H1 (cell line): ENCODE data around the gene FPR3. TPM values are rescaled to one million over a fixed set of nuclear protein-coding genes. Genes with fewer than 3 reads are reported as not detected.

Experiments used
- CTCF ChIA-PET: fragments of 300-600 bp; sonication (Branson Sonifier 250); formaldehyde crosslinking; loops from one replicate; lab custom pipeline; 2021; ENCODE audit not compliant: partially characterized antibody; lab: Charles Lee
- POLR2A ChIA-PET: fragments of 300-600 bp; sonication (Branson Sonifier 250); formaldehyde crosslinking; loops from one replicate; lab custom pipeline; 2021; ENCODE audit warnings: inconsistent platforms; ENCODE audit not compliant: partially characterized antibody; lab: Charles Lee
- DNase-seq, 2 experiments: peaks; one replicate each; pipeline versions ENCODE4 v3.0.0 to v3.0.0-alpha.2; 2010 to 2022; ENCODE audit warnings: low spot score in 2 of 2, low read depth in 1 of 2, mixed read lengths in 1 of 2
- FAIRE-seq: peaks from 2 replicates; lab custom pipeline; 2011; peaks lifted over from hg19 to GRCh38; lab: Jason Lieb, UNC
- H2AFZ ChIP-seq: 2 replicates; pipeline ENCODE4 v1.8.1; 2012; ENCODE audit warnings: low read length, inconsistent platforms
- H2AK5ac ChIP-seq: 2 replicates; pipeline ENCODE4 v1.6.1; 2013; ENCODE audit warnings: low read depth, low read length
- H2BK120ac ChIP-seq: replicated peaks from 2 replicates; pipeline ENCODE3; 2013; ENCODE audit warnings: low read depth, low read length, inconsistent platforms
- H2BK12ac ChIP-seq: 2 replicates; pipeline ENCODE4 v1.6.1; 2013; ENCODE audit warnings: low read depth, low read length
- H2BK15ac ChIP-seq: 2 replicates; pipeline ENCODE4 v1.6.1; 2013; ENCODE audit warnings: low read length
- H2BK20ac ChIP-seq: 2 replicates; pipeline ENCODE4 v1.6.1; 2013; ENCODE audit warnings: low read length
- H2BK5ac ChIP-seq: 2 replicates; pipeline ENCODE4 v1.6.1; 2013; ENCODE audit warnings: low read depth, low read length
- H3K14ac ChIP-seq: 2 replicates; pipeline ENCODE4 v1.6.1; 2013; ENCODE audit warnings: inconsistent platforms; ENCODE audit not compliant: insufficient read length
- H3K18ac ChIP-seq: 2 replicates; pipeline ENCODE4 v1.6.1; 2013; ENCODE audit warnings: low read length; ENCODE audit errors: extremely low read depth
- H3K23ac ChIP-seq: 2 replicates; pipeline ENCODE4 v1.6.1; 2013; ENCODE audit warnings: inconsistent platforms; ENCODE audit not compliant: insufficient read length
- H3K23me2 ChIP-seq: 2 replicates; pipeline ENCODE4 v1.6.1; 2013; ENCODE audit warnings: low read depth, low read length
- H3K27ac ChIP-seq: 2 replicates; pipeline ENCODE4 v1.6.1; 2011; ENCODE audit warnings: low read depth, low read length, inconsistent platforms
- H3K27me3 ChIP-seq, 4 experiments: replicated peaks in 1 of 4; 1 replicate in 1 of 4; 2 replicates in 3 of 4; pipeline versions ENCODE4 v1.6.1 to v1.8.1; 2011 to 2013; ENCODE audit warnings: low read length in 3 of 4, mild to moderate bottlenecking in 3 of 4, inconsistent platforms in 2 of 4, mixed read lengths in 2 of 4, moderate library complexity in 1 of 4; ENCODE audit not compliant: control insufficient read depth in 3 of 4, insufficient read depth in 3 of 4; ENCODE audit errors: extremely low read depth in 1 of 4
- H3K36me3 ChIP-seq, 4 experiments: 2 replicates each; pipeline versions ENCODE4 v1.6.1 to v1.8.1; 2011 to 2013; ENCODE audit warnings: mild to moderate bottlenecking in 4 of 4, low read length in 3 of 4, moderate library complexity in 2 of 4, control low read depth in 1 of 4, inconsistent platforms in 1 of 4; ENCODE audit not compliant: insufficient read depth in 4 of 4, control insufficient read depth in 2 of 4
- H3K4ac ChIP-seq: replicated peaks from 2 replicates; pipeline ENCODE3; 2013; ENCODE audit warnings: low read length, low read depth, mixed read lengths, inconsistent platforms; ENCODE audit not compliant: insufficient read length
- H3K4me1 ChIP-seq, 4 experiments: replicated peaks in 1 of 4; 1 replicate in 1 of 4; 2 replicates in 3 of 4; pipeline versions ENCODE4 v1.6.1 to v1.8.1; 2011 to 2013; ENCODE audit warnings: low read length in 3 of 4, inconsistent platforms in 2 of 4, mixed read lengths in 1 of 4; ENCODE audit not compliant: insufficient read depth in 4 of 4, control insufficient read depth in 3 of 4
- H3K4me2 ChIP-seq, 2 experiments: 2 replicates each; pipeline versions ENCODE4 v1.6.1 to v1.8.1; 2011 to 2013; ENCODE audit warnings: low read depth in 2 of 2, low read length in 2 of 2, control low read depth in 1 of 2, inconsistent platforms in 1 of 2, mild to moderate bottlenecking in 1 of 2; ENCODE audit not compliant: insufficient read depth in 1 of 2
- H3K4me3 ChIP-seq, 4 experiments: fragments of 200-600, 300-600 bp in 1 of 4; sonication (generic), shearing (Covaris generic), sonication (Bioruptor Twin) in 1 of 4; 2 replicates each; pipeline versions ENCODE4 v1.5.1 to v1.8.1; 2011 to 2016; ENCODE audit warnings: low read length in 4 of 4, low read depth in 3 of 4, control low read depth in 2 of 4, inconsistent platforms in 2 of 4, mild to moderate bottlenecking in 2 of 4, mixed read lengths in 1 of 4, moderate library complexity in 1 of 4; ENCODE audit not compliant: insufficient read depth in 2 of 4; ENCODE audit errors: extremely low read depth in 1 of 4
- H3K56ac ChIP-seq: replicated peaks from 2 replicates; pipeline ENCODE3; 2013; ENCODE audit warnings: low read depth, mild to moderate bottlenecking, mixed read lengths, low read length, inconsistent platforms; ENCODE audit not compliant: insufficient read length
- H3K79me1 ChIP-seq: 2 replicates; pipeline ENCODE4 v1.6.1; 2013; ENCODE audit warnings: low read depth, low read length, control low read depth
- H3K79me2 ChIP-seq, 2 experiments: 2 replicates each; pipeline versions ENCODE4 v1.6.1 to v1.8.1; 2012 to 2013; ENCODE audit warnings: low read length in 2 of 2, mild to moderate bottlenecking in 2 of 2, inconsistent platforms in 1 of 2; ENCODE audit not compliant: insufficient read depth in 2 of 2, control insufficient read depth in 1 of 2
- H3K9ac ChIP-seq, 4 experiments: replicated peaks in 1 of 4; 1 replicate in 1 of 4; 2 replicates in 3 of 4; pipeline versions ENCODE4 v1.6.1 to v1.8.1; 2011 to 2013; ENCODE audit warnings: low read depth in 3 of 4, low read length in 3 of 4, control low read depth in 2 of 4, mild to moderate bottlenecking in 2 of 4, moderate library complexity in 2 of 4, inconsistent platforms in 1 of 4; ENCODE audit errors: extremely low read depth in 1 of 4
- H3K9me3 ChIP-seq, 2 experiments: 2 replicates each; pipeline versions ENCODE4 v1.6.1 to v1.8.1; 2012 to 2013; ENCODE audit warnings: mild to moderate bottlenecking in 2 of 2, moderate library complexity in 2 of 2, control low read depth in 1 of 2, inconsistent platforms in 1 of 2, low read depth in 1 of 2, low read length in 1 of 2, mixed read lengths in 1 of 2; ENCODE audit not compliant: insufficient read depth in 2 of 2
- H4K20me1 ChIP-seq, 2 experiments: replicated peaks in 1 of 2; 2 replicates each; pipeline versions ENCODE3 to v1.8.1; 2011 to 2013; ENCODE audit warnings: inconsistent platforms in 2 of 2, low read length in 2 of 2, mild to moderate bottlenecking in 1 of 2; ENCODE audit not compliant: insufficient read depth in 2 of 2, control insufficient read depth in 1 of 2
- H4K5ac ChIP-seq: 2 replicates; pipeline ENCODE4 v1.6.1; 2013; ENCODE audit warnings: low read length, low read depth, mixed read lengths, inconsistent platforms; ENCODE audit not compliant: insufficient read length
- H4K8ac ChIP-seq: 2 replicates; pipeline ENCODE4 v1.8.0; 2013; ENCODE audit warnings: mild to moderate bottlenecking, moderate library complexity, low read length, inconsistent platforms; ENCODE audit not compliant: insufficient read depth; ENCODE audit errors: extremely low read depth
- H4K91ac ChIP-seq: replicated peaks from 2 replicates; pipeline ENCODE3; 2013; ENCODE audit warnings: low read length, mixed read lengths, inconsistent platforms; ENCODE audit not compliant: insufficient read length
- BCL11A ChIP-seq, 2 experiments: IDR thresholded peaks; one replicate each; pipeline ENCODE4 v1.6.1; 2011; ENCODE audit warnings: low read depth in 2 of 2, low read length in 2 of 2, mild to moderate bottlenecking in 2 of 2
- EP300 ChIP-seq, 2 experiments: IDR thresholded peaks; 1 replicate in 1 of 2; 2 replicates in 1 of 2; pipeline ENCODE4 v1.6.1; 2011 to 2012; ENCODE audit warnings: low read depth in 2 of 2, low read length in 2 of 2, mild to moderate bottlenecking in 2 of 2, borderline replicate concordance in 1 of 2, inconsistent platforms in 1 of 2, moderate library complexity in 1 of 2
- GTF2F1 ChIP-seq: IDR thresholded peaks from 2 replicates; pipeline ENCODE4 v1.6.1; 2012; ENCODE audit warnings: low read depth, low read length, improper control_type of control experiment, borderline replicate concordance
- HDAC2 ChIP-seq, 2 experiments: fragments of 300-600 bp in 1 of 2; sonication (generic) in 1 of 2; IDR thresholded peaks; 2 replicates each; pipeline ENCODE4 v1.6.1; 2011 to 2012; ENCODE audit warnings: low read depth in 2 of 2, low read length in 2 of 2, mild to moderate bottlenecking in 2 of 2, moderate library complexity in 2 of 2, borderline replicate concordance in 1 of 2, inconsistent platforms in 1 of 2
- JUN ChIP-seq: IDR thresholded peaks from 2 replicates; pipeline ENCODE4 v1.6.1; 2011; ENCODE audit warnings: low read depth, mild to moderate bottlenecking, improper control_type of control experiment, low read length
- NRF1 ChIP-seq: IDR thresholded peaks from 2 replicates; pipeline ENCODE4 v1.6.1; 2011; ENCODE audit warnings: mild to moderate bottlenecking, low read depth, low read length, improper control_type of control experiment
- RNF2 ChIP-seq: fragments of 200-900, 300-1000 bp; sonication (generic); IDR thresholded peaks from 2 replicates; pipeline ENCODE4 v1.7.1; 2016; ENCODE audit warnings: borderline replicate concordance, low read depth, mild to moderate bottlenecking, antibody characterized with exemption, low read length; ENCODE audit not compliant: poor library complexity, severe bottlenecking; ENCODE audit errors: missing control alignments
- SAP30 ChIP-seq: fragments of 300-600 bp; sonication (generic); IDR thresholded peaks from 2 replicates; pipeline ENCODE4 v1.7.1; 2012; ENCODE audit warnings: low read length, moderate library complexity, mild to moderate bottlenecking, inconsistent platforms; ENCODE audit not compliant: insufficient read depth, insufficient replicate concordance
- SIX5 ChIP-seq: IDR thresholded peaks from 2 replicates; pipeline ENCODE4 v1.6.1; 2011; ENCODE audit warnings: mild to moderate bottlenecking, low read depth, low read length
- TBP ChIP-seq: IDR thresholded peaks from 2 replicates; pipeline ENCODE4 v1.6.1; 2011; ENCODE audit warnings: low read depth, low read length, improper control_type of control experiment
- ZNF274 ChIP-seq: IDR thresholded peaks from 2 replicates; pipeline ENCODE4 v1.7.0; 2012; ENCODE audit warnings: low read length, borderline replicate concordance; ENCODE audit errors: extremely low read depth
- WGBS, 2 experiments: shearing (Covaris generic) in 1 of 2; methylation state at CpG; one replicate each; pipeline versions ENCODE4 v1.1.6 to v1.1.7; 2013 to 2015; ENCODE audit warnings: low lambda C conversion rate in 2 of 2, mixed read lengths in 2 of 2, inconsistent platforms in 1 of 2, low coverage in 1 of 2, missing lambda C conversion rate in 1 of 2; ENCODE audit not compliant: insufficient replicate concordance in 2 of 2, insufficient coverage in 1 of 2, insufficient read length in 1 of 2; ENCODE audit errors: extremely low coverage in 1 of 2, missing lambda C conversion rate in 1 of 2; 5-methylcytosine and 5-hydroxymethylcytosine counted together
- polyA plus RNA-seq, 7 experiments: library from polyadenylated mRNA; depleted of rRNA in 3 of 7; stranded (reverse) in 5 of 7; unstranded in 2 of 7; fragments of >200 nt in 5 of 7; fragments of 200-250 nt in 2 of 7; gene quantifications; 1 replicate in 5 of 7; 2 replicates in 1 of 7; 4 replicates in 1 of 7; pipeline versions ENCODE4 v1.2.1 to v1.2.3, GENCODE V29; 2011 to 2013; ENCODE audit warnings: missing spikeins in 2 of 7, mixed read lengths in 2 of 7
- total RNA-seq: library from RNA; stranded (reverse); fragmentation: NEBNext Ultra II Directional; extraction: Animal tissue kit (Norgen Biotek cat#: 25700); gene quantifications from 2 replicates; pipeline ENCODE4 v1.2.1, GENCODE V29; 2021

Gene FPR3
- total and polyA plus RNA-seq, 2 of the 8 experiments (the other 6 are each of a cell fraction or from before 2014, with no cell fraction given): not detected

GRCh38 chr19:51760697-51761356 is 34.1 kb upstream of the FPR3 start, which contains the start of gene FPR2:
Gene FPR2, plus strand, starts transcription at chr19:51761180. Its CDS starts 7,479 bp downstream, at chr19:51768659.
- DNase-seq (no peak), FAIRE-seq (no peak)
- no peak within 1 kb of the TSS; a peak in 1 of 4 replicates for H3K4me2 ChIP-seq
- H2AFZ ChIP-seq: no peak within 1 kb of the TSS; the same call in 1 of the 2 replicates
- no peak within 1 kb of the TSS for H2BK120ac ChIP-seq
- H3K36me3 ChIP-seq: no peaks in the 10 kb centered on the region
- no peak within 1 kb of the TSS for H3K23ac ChIP-seq
- H3K27ac ChIP-seq: no peak within 1 kb of the TSS
- H3K56ac ChIP-seq: no peak within 1 kb of the TSS
- ChIA-PET POLR2A (interaction anchor here (1.3 kb wide), 1 partner anchor 32 kb away, joined by 3 read pairs; no protein-coding TSS in a partner anchor), CTCF (interaction anchor here (0.8 kb wide), 1 partner anchor 140 kb away, joined by 3 read pairs; no protein-coding TSS in a partner anchor)
- no peak within 1 kb of the TSS for H3K9ac ChIP-seq
- H3K79me1 ChIP-seq: no peaks in the 10 kb centered on the region
- no peak within 1 kb of the TSS for H2BK20ac ChIP-seq
- H4K20me1 ChIP-seq: no peaks in the 10 kb centered on the region
- no peak within 1 kb of the TSS for H3K18ac ChIP-seq
- no peak within 1 kb of the TSS for H2BK15ac ChIP-seq
- no peaks in the 10 kb centered on the region for H3K79me2 ChIP-seq
- H2AK5ac ChIP-seq: no peak within 1 kb of the TSS
- H3K4me3 ChIP-seq: no peak within 1 kb of the TSS
- H3K14ac ChIP-seq: no peak within 1 kb of the TSS
- H3K9me3 ChIP-seq: peaks cover 6 to 10% of the 10 kb centered on the region in 2 experiments
- no peak within 1 kb of the TSS for H2BK5ac ChIP-seq
- no peak within 1 kb of the TSS for H3K4ac ChIP-seq
- H4K5ac ChIP-seq: no peak within 1 kb of the TSS
- H4K8ac ChIP-seq: no peak within 1 kb of the TSS; the same call in 1 of the 2 replicates
- no peaks in the 10 kb centered on the region for H3K27me3 ChIP-seq
- H4K91ac ChIP-seq: no peak within 1 kb of the TSS
- 0 out of 2 replicates have a peak within 1 kb of the TSS, but pooled peaks have one; percentile 39 for H2BK12ac ChIP-seq
- WGBS, 2 experiments: 66% methylated on average over 8 of the region's 8 CpGs; no CpG with 5 or more reads in 1 of the 2 experiments
- no peaks in the 10 kb centered on the region for H3K23me2 ChIP-seq
- peaks cover 0 to 3% (median 1%) of the 10 kb centered on the region in 4 experiments; a peak in 1 of 7 replicates for H3K4me1 ChIP-seq
- TF ChIP-seq HDAC2 (IDR thresholded peaks at IDR 0.05; ENCODE audit: borderline replicate concordance in 1 of 2, low read depth in 2 of 2, low read length in 2 of 2) (no peak), TBP (no peak), NRF1 (no peak), RNF2 (no peak), ZNF274 (no peak), EP300 (IDR thresholded peaks at IDR 0.05; ENCODE audit: borderline replicate concordance in 1 of 2, low read depth in 2 of 2, low read length in 2 of 2) (no peak), BCL11A (IDR thresholded peaks at IDR 0.05; ENCODE audit: low read depth in 2 of 2, low read length in 2 of 2) (no peak), GTF2F1 (no peak), SAP30 (no peak), SIX5 (no peak), JUN (no peak)
